ENCODE measurements around the gene TMEM54. TPM values are rescaled to one million over a fixed set of nuclear protein-coding genes. Genes with fewer than 3 reads are reported as not detected.

TMEM54 gene
- total and polyA plus RNA-seq, 9 of the 15 experiments (the other 6 are each of a cell fraction or from before 2014, with no cell fraction given): 1.00 to 16.2 (median 8.2) TPM

- TF ChIP-seq, protein P1, sequence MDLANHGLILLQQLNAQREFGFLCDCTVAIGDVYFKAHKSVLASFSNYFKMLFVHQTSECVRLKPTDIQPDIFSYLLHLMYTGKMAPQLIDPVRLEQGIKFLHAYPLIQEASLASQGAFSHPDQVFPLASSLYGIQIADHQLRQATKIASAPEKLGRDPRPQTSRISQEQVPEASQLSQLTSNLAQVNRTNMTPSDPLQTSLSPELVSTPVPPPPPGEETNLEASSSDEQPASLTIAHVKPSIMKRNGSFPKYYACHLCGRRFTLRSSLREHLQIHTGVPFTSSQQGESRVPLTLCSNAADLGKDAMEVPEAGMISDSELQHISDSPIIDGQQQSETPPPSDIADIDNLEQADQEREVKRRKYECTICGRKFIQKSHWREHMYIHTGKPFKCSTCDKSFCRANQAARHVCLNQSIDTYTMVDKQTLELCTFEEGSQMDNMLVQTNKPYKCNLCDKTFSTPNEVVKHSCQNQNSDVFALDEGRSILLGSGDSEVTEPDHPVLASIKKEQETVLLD (IDR thresholded peaks at IDR 0.05): no peak
- 0 out of 2 replicates have a peak, but pooled peaks have one; percentile 34 for TF ChIP-seq HDAC8 (tag; IDR thresholded peaks at IDR 0.05)
- TF ChIP-seq SMAD3 (CRISPR knock-in tag; conservative IDR thresholded peaks at IDR 0.05): no peak
- TF ChIP-seq SRSF7 (optimal IDR thresholded peaks at IDR 0.05; ENCODE audit: low read depth, low read length): no peak
- no peak for TF ChIP-seq RBM39 (optimal IDR thresholded peaks at IDR 0.05; ENCODE audit: low read depth, low read length)
- no peak for TF ChIP-seq FOS (IDR thresholded peaks at IDR 0.05; ENCODE audit: extremely low read depth, insufficient read length)
- no peak for TF ChIP-seq NCOA1 (IDR thresholded peaks at IDR 0.05; ENCODE audit: low read depth)
- TF ChIP-seq RB1 (IDR thresholded peaks at IDR 0.05; ENCODE audit: low read depth): peak; percentile 87
- peak; percentile 39 for TF ChIP-seq BHLHE40 (IDR thresholded peaks at IDR 0.05; ENCODE audit: low read length)
- no peak for TF ChIP-seq MBD2 (IDR thresholded peaks at IDR 0.05; ENCODE audit: borderline replicate concordance, low read depth)
- no peak for TF ChIP-seq WHSC1 (IDR thresholded peaks at IDR 0.05; ENCODE audit: low read length)
- no peak; the same call in 1 of the 2 replicates for TF ChIP-seq CBX1 (IDR thresholded peaks at IDR 0.05; ENCODE audit: low read depth)
- no peak for TF ChIP-seq ZNF583 (CRISPR knock-in tag; IDR thresholded peaks at IDR 0.05)
- TF ChIP-seq ZNF184 (CRISPR knock-in tag; IDR thresholded peaks at IDR 0.05): no peak
- TF ChIP-seq BRD9 (IDR thresholded peaks at IDR 0.05; ENCODE audit: low read depth, partially characterized antibody): no peak
- TF ChIP-seq, protein P2, sequence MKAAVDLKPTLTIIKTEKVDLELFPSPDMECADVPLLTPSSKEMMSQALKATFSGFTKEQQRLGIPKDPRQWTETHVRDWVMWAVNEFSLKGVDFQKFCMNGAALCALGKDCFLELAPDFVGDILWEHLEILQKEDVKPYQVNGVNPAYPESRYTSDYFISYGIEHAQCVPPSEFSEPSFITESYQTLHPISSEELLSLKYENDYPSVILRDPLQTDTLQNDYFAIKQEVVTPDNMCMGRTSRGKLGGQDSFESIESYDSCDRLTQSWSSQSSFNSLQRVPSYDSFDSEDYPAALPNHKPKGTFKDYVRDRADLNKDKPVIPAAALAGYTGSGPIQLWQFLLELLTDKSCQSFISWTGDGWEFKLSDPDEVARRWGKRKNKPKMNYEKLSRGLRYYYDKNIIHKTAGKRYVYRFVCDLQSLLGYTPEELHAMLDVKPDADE (conservative IDR thresholded peaks at IDR 0.05; ENCODE audit: control insufficient read depth, low read depth, low read length): no peak; the same call in 1 of the 2 replicates
- no peak for TF ChIP-seq ZBTB43 (CRISPR knock-in tag; IDR thresholded peaks at IDR 0.05)
- no peak for TF ChIP-seq ZNF280B (CRISPR knock-in tag; IDR thresholded peaks at IDR 0.05)
- TF ChIP-seq, protein P3, sequence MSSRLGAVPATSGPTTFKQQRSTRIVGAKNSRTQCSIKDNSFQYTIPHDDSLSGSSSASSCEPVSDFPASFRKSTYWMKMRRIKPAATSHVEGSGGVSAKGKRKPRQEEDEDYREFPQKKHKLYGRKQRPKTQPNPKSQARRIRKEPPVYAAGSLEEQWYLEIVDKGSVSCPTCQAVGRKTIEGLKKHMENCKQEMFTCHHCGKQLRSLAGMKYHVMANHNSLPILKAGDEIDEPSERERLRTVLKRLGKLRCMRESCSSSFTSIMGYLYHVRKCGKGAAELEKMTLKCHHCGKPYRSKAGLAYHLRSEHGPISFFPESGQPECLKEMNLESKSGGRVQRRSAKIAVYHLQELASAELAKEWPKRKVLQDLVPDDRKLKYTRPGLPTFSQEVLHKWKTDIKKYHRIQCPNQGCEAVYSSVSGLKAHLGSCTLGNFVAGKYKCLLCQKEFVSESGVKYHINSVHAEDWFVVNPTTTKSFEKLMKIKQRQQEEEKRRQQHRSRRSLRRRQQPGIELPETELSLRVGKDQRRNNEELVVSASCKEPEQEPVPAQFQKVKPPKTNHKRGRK (tag; IDR thresholded peaks at IDR 0.05): no peak
- peak; percentile 54; the same call in 1 of the 2 replicates for TF ChIP-seq ESRRA (IDR thresholded peaks at IDR 0.05; ENCODE audit: borderline replicate concordance, low read depth)
Observed at GRCh38 chr1:32892368-32893197, 8.6 kb downstream of the TMEM54 start (continued).

Measured in K562 (cell line).